Activated CD8-positive, alpha-beta memory T cell treated with anti-CD3 and anti-CD28 coated beads for 24 hours (primary cell): Measurements from ENCODE around the gene S100A8.

Experiments used
- DNase-seq: peaks from one replicate; pipeline ENCODE4 v3.0.0-alpha.2; 2020

S100A8 gene

GRCh38 chr1:153390938-153391710 is at the start of gene S100A8:
S100A8 (minus strand) TSS chr1:153391073; CDS start chr1:153390535, 538 bp downstream.
- DNase-seq, result no peak

GRCh38 chr1:153439273-153439672 is 48.4 kb upstream of the S100A8 start:
- DNase-seq, result no peak

DNA sequence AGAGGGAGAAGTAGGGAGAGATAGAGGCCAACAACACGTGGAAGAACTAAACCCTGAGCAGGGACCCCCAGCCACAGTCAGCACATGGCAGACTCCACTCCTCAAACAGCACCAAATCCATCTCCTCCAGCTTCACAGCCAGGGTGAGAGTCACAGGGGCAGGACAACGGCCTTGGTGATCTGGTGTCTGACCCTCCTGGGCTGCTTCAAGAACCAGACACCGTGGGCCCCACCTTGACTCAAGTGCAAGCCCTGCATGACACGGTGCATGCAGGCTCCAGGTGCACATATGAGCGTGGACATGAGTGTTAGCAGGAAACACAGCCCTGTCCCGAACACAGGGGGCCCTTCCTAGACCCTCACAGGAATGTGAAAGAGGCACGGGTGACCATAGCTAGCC is 47.7 kb upstream of the S100A8 start:
- no peak for DNase-seq

DNA sequence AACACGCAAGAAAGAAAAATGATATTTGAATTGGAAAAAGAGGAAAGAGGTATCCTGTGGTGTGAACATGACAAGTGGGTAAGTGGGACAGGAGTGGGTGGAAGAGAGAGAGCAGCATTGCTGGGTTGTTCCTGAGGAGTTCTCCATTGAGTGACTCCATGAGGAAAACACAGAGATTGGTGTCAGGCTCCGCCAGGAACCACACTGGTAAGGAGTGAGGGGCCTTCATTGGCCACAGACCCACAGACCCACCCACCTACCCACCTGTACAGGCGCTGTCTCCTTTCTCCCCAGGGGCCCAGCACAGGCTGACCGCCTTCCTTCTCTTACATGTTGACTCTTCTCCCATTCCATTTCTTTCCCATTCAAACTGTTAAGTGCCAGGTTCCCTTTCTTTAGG is 46.4 kb upstream of the S100A8 start:
- DNase-seq, result no peak

DNA sequence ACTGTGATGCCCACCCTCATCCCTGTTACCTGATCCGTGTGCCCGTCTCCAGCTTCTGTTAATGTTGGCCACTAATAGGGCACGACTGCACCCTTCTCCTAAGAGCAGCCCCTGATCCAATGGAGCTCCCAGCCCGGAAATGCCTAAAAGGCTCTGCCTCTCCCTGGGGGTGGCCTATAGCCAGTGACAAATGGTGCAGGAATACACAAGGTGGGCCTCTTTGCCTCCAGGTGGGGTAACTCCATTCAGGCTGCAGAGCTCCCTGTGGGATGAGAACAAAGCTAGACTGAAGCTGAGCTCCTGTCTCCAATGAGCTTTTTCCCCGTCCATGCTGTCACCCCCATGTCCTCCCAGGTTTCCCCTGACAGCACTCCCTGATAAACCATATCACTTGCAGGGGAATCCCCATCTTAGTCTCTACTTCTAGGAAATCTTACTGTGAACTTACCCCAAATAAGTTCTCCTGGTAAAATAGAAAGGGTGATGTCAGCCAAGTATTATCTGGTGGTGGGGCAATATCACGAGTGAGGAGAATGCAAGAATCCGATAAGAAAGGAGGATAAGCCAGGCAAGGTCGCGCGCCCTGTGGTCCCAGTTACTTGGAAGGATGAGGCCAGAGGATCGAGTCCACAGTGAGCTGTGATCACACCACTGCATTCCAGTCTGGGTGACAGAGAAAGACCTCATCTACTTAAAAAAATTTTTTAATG is 44.0 kb upstream of the S100A8 start:
- DNase-seq, result no peak

DNA sequence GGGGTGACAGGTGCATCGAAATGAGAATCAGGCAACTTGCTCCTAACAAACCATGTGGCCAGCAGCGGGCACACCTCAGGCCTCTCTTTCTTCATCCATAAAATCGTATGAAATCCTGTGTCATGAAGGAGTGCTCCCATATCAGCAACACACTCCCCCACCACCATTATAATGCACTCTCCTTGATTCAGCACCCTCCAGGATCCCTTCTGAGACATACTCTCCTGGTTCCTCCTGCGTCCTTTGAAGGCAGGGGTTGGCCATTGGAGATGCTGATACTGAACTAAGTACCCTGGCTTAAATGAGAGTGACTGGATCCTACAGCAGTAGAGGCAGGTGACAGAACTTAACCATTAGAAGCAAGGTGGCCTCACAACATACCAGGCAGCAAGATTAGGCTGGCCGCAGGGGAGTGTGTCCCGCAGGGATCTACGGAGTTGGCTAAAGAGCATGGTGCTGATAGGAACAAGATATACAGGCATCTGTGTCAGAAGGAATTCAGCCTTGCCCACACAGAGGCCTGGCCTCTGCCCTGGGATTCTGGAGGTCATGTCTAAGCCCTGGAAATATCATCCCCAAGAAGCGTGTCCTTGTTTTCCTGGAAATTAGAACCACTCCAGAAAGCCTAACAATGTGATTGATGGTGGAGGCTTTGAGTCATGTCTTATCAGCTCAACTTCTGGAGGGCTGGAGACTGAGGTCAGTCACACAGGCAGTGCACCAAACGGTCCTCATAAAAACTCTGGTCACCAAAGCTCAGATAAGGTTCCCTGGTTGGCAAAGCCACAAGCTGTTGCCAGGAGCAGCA is 42.2 kb upstream of the S100A8 start:
- DNase-seq, result no peak

DNA sequence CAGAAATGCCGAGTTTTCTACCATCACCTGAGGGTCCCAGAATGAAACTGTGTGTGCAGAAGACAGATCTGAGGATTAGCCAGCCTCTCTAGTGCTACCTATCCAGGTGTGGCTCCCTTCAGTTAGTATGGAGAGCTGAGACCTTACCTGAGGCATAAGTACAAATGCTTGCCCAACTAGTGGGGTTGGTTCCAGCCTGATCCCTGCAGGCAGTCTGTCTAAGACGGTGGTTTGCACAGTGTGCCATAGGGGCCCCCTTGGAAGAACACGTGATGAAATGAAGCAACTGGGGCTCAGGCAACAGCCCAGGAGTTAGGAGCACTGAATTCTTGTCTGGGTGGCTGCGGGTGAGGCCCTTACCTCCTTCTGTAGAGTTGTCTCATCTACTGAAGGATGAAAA is 41.1 kb upstream of the S100A8 start:
- DNase-seq, result no peak

- DNase-seq, result no peak
Observed at GRCh38 chr1:153431427-153431826, 40.6 kb upstream of the S100A8 start.

GRCh38 chr1:153431002-153431401 is 40.1 kb upstream of the S100A8 start:
- no peak for DNase-seq

DNA sequence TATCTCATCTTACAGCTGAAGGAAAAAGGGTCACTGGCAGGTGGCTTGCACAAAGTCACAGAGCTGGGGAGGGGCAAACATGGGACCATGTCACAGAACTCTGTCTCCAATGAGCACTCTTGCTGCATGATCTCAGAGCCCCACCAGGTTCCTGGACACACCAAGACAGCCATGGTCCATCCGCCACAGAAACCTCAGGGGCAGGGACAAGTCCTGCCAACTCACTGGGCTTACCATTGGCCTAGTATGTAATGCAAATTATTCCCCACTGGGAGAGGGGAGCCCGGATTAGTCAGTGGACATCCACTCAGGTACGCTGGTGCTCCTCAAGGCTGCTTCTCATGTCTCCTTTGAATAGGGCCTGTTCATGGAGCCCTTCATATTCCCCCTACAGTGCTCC is 39.7 kb upstream of the S100A8 start:
- no peak for DNase-seq

DNA sequence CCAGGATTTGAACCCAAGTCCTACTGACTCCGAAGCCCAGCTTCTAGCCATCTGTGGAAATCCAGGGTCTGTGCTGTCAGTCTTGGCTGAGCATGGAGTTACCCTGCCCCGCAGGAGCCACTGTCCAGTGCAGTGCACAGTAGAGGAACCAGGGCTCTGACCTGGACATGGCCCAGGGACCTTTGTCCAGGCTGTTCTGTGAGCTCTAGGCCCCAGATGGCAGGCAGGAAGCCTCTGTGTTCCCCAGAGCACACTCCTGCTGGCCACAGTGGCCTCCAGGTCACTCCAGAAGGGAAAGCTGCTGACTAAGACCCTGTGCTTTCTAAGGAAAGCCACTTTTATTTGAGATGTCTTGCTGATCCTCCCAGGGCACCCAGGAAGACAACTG is 39.3 kb upstream of the S100A8 start:
- DNase-seq, result no peak

- no peak for DNase-seq
Observed at GRCh38 chr1:153429266-153430165, 38.6 kb upstream of the S100A8 start.

DNA sequence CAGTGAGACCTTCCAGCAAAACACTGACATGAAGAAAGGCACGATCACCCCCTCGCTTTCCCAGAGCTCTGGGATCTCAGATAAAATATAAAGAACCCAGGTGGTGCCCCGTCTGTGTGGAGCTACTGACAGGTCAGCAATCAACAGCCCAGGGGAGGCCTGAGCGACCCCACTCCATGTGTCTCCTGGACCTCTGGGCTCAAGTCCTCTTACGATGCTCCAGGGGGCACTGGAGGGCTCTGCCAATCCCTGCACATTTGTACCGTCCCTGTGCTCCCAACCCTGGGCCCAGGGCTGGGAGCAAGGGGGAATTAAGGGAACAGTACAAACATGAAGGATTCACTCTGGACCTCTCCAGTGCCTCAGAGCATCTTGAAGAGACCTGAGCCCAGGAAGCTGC is 37.9 kb upstream of the S100A8 start:
- no peak for DNase-seq

DNA sequence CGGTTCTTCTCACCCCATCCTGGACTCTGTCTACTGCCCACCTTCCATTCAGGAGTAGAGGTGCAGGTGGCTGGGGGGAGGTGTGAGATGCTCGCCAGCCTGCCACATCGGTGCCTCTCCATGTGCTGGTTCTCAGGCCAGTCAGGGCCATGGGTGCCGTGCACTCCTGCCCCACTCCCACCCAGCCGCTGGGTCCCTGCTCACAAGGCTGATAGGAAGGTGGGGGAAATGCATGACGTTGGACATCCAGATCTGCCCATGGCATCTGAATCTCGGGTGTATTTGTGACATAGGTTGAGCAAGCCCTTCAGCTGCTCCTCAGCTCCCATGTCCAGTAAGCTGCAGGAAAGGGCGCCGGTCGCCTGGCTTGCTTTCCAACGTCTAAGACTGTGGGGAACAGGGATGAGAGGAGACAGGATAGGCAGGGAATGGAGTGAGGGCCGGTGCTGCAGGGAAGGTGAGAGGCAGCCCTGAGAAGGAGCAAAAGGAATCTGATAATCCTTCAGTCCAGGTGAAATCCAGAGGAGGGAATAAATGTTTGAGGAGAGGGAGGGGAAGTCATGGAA is 37.3 kb upstream of the S100A8 start:
- DNase-seq, result no peak

DNA sequence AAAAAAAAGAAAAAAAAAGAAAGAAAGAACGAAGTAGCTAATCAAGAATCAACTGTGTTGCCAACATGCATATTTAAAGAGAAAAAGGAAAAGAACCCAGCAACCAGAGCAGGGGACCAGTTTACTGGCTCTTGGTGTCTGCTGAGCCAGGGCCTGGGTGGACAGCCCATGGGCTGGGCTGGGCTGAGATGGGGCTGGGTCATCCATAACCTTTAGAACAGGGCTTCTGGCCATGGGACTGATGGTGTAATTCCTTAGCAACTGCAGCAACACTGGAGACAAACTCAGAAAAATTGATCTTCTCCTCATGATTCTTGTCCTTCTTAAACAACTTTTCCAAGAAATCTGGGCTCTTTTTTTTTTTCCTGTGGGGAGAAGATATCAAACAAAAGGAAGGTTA is 35.9 kb upstream of the S100A8 start:
- DNase-seq, result no peak

DNA sequence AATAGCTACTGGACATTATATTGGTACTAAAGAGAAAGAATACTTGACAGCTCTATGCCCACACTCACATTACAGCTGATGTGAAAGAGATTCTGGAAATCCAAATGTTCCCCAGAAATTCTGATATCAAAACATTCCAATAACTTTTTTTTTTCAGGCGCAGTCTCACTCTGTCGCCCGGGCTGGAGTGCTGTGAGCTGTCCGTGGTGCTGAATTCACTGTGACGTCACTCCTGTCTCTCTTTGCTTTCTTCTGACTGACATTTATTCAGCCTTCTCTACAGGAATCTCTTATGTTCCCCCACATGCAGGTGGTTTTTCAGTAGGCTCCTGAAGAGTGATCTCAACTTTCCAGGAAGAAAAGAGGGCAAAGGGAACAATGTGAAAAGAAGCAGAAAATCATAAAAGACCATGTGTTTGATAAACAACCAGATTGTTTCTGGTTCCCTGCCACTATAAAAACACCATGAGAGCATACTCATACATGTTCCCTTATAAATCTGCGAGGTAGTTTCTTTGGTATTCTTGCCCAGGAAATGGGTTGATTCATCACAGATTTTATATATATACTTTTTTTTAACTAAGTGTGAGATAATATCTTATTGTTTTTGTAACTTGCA is 31.7 kb upstream of the S100A8 start:
- DNase-seq, result peak; percentile 83

DNA sequence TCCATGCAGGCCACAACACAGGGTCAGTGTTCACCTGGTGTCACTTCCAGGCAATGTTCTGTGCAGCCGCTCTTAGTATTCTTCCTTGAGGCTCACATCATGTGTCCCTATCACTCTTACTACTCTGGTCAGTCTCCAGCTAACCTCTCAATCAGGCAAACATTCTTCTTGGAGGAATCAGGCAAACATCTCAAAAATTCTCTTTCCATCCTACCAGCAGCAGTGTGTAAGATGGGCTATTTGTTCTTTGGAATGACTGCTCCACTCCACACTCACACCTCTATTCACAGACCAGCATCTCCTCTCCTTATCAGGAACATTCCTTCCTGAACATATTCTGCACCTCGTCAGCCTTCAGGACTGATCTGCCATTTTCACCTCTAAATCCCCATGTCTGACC is 29.4 kb upstream of the S100A8 start:
- no peak for DNase-seq

- peak; percentile 38 for DNase-seq
Observed at GRCh38 chr1:153419436-153419793, 28.5 kb upstream of the S100A8 start.

DNA sequence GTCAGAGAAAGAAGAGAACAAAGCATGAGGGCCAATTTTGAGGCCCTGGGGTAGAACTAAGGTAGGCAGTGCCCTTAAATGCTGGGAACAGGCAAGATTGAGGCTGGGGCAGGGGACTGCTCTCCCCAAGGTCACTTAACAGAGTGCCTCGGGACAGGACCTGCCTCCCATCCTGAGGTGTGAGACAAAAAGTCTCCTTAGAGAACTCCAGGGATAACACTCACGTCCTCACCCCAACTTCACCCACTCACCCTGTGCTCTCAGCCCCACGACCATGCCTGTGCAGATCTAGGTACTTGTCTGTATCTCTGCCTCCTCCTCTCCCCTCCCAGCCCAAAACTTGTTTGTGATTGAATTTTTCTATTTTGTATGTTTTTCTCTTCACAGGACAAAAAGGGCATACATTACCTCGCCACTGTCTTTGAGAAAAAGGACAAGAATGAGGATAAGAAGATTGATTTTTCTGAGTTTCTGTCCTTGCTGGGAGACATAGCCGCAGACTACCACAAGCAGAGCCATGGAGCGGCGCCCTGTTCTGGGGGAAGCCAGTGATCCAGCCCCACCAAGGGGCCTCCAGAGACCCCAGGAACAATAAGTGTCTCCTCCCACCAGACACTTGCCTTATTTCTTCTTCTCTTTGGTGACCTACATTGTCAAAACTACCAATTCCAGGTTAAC is 28.0 kb upstream of the S100A8 start:
- DNase-seq, result peak; percentile 28

- DNase-seq, result no peak
Observed at GRCh38 chr1:153417136-153417888, 26.4 kb upstream of the S100A8 start.
